PC-9 (cell line): ENCODE data around the gene TIMM13. TPM values are rescaled to one million over a fixed set of nuclear protein-coding genes. Genes with fewer than 3 reads are reported as not detected.
A peak's percentile ranks its signal among the peaks of the same experiment; 100 is the strongest.

Experiments used
- BruUV-seq: library from RNA; stranded (reverse); fragments of 400-500 nt; replicated peaks from 2 replicates; lab custom pipeline; 2021; lab: Mats Ljungman, UMichigan
- CTCF ChIA-PET: fragments of 300-600 bp; sonication (Branson Sonifier 250); formaldehyde crosslinking; loops from one replicate; lab custom pipeline; 2022; ENCODE audit warnings: antibody characterized with exemption; lab: Charles Lee
- POLR2A ChIA-PET: fragments of 300-600 bp; sonication (Branson Sonifier 250); formaldehyde crosslinking; loops from one replicate; lab custom pipeline; 2022; ENCODE audit warnings: antibody characterized with exemption; ENCODE audit not compliant: unreplicated experiment; lab: Charles Lee
- DNase-seq, 2 experiments: peaks; one replicate each; pipeline versions ENCODE4 v3.0.0 to v3.0.0-alpha.2; 2015 to 2022; ENCODE audit warnings: mixed read lengths in 1 of 2
- H2AFZ ChIP-seq: fragments of 200-600 bp; sonication (generic); 2 replicates; pipeline ENCODE4 v1.8.1; 2017; ENCODE audit warnings: antibody characterized with exemption
- H3F3A ChIP-seq: fragments of 200-600 bp; sonication (generic); 2 replicates; pipeline ENCODE4 v1.8.1; 2017; ENCODE audit warnings: antibody characterized with exemption, mild to moderate bottlenecking, low read depth; ENCODE audit not compliant: insufficient read depth
- H3K27ac ChIP-seq: fragments of 200-600 bp; sonication (generic); 2 replicates; pipeline ENCODE4 v1.6.1; 2016; ENCODE audit warnings: mixed run types
- H3K27me3 ChIP-seq: fragments of 200-600 bp; sonication (generic); 2 replicates; pipeline ENCODE4 v1.6.1; 2016; ENCODE audit warnings: low read depth, mixed run types; ENCODE audit not compliant: insufficient read depth
- H3K36me3 ChIP-seq: fragments of 200-600 bp; sonication (generic); 2 replicates; pipeline ENCODE4 v1.6.1; 2016; ENCODE audit warnings: low read depth, mixed run types
- H3K4me1 ChIP-seq: fragments of 200-600 bp; sonication (generic); replicated peaks from 2 replicates; pipeline ENCODE4 v1.6.1; 2016; ENCODE audit warnings: mixed run types; ENCODE audit not compliant: insufficient read depth
- H3K4me2 ChIP-seq: fragments of 200-600 bp; sonication (generic); 2 replicates; pipeline ENCODE4 v1.6.1; 2017; ENCODE audit warnings: mixed run types
- H3K4me3 ChIP-seq: fragments of 200-600 bp; sonication (generic); 2 replicates; pipeline ENCODE4 v1.6.1; 2016; ENCODE audit warnings: mixed run types
- H3K79me2 ChIP-seq: fragments of 200-600 bp; sonication (generic); 2 replicates; pipeline ENCODE4 v1.6.1; 2017; ENCODE audit warnings: low read depth, mixed run types
- H3K9me2 ChIP-seq: fragments of 200-600 bp; sonication (generic); 2 replicates; pipeline ENCODE4 v1.8.1; 2017; ENCODE audit warnings: mild to moderate bottlenecking; ENCODE audit not compliant: insufficient read depth
- H3K9me3 ChIP-seq: fragments of 200-600 bp; sonication (generic); 2 replicates; pipeline ENCODE4 v1.8.1; 2016; ENCODE audit warnings: low read depth; ENCODE audit not compliant: insufficient read depth
- H4K20me1 ChIP-seq: fragments of 200-600 bp; sonication (generic); 2 replicates; pipeline ENCODE4 v1.8.1; 2017; ENCODE audit not compliant: insufficient read depth
- EZH2 ChIP-seq: fragments of 200-600 bp; sonication (generic); IDR thresholded peaks from 2 replicates; pipeline ENCODE4 v1.8.0; 2017; ENCODE audit warnings: antibody characterized with exemption, low read depth
- intact Hi-C: fragments of 100-400 bp; cut with micrococcal nuclease; formaldehyde crosslinking; loops from one replicate; pipeline ENCODE4 v1.10.0; 2022; ENCODE audit not compliant: unreplicated experiment
- total RNA-seq: library from RNA; stranded (reverse); gene quantifications from 2 replicates; pipeline ENCODE4 v1.2.3, GENCODE V29; 2021
- TF ChIP-seq, protein P1 (sequence below): fragments of 200-600 bp; sonication (generic); conservative IDR thresholded peaks from 2 replicates; pipeline ENCODE4 v1.6.1; 2017; ENCODE audit warnings: mixed run types, antibody characterized with exemption, mild to moderate bottlenecking, moderate library complexity

Gene TIMM13
- total RNA-seq, 1 experiment from 2014 or later, result 80.0 TPM

DNA sequence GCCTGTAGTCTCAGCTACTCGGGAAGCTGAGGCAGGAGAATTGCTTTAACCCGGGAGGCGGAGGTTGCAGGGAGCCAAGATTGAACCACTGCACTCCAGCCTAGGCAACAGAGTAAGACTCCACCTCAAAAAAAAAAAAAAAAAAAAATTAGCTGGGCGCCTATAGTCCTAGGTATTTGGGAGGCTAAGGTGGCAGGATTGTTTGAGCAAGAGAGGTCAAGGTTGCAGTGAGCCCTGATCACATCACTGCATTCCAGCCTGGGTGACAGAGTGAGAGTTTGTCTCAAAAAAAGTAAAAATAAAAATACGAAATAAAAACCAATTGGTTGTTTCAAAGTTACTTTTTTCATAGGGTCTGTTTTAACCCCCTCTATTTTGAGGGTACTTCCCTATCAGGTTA lies 30.7 kb upstream of the TIMM13 start:
- peaks cover 32% of the 10 kb centered on the region for H3K79me2 ChIP-seq
- peaks cover 8% of the 10 kb centered on the region for H3F3A ChIP-seq
- H3K27me3 ChIP-seq, result no peaks in the 10 kb centered on the region
- H3K4me2 ChIP-seq, result no peak overlapping the region
- POLR2A ChIA-PET, result interaction anchor here (0.5 kb wide), 1 partner anchor 18 kb away, joined by 6 read pairs; the partner anchor contains the start of gene GADD45B
- H3K27ac ChIP-seq, result no peak overlapping the region
- H3K4me1 ChIP-seq, result no peaks in the 10 kb centered on the region; the same call in 1 of the 2 replicates
- no peaks in the 10 kb centered on the region for H4K20me1 ChIP-seq
- H3K9me3 ChIP-seq, result no peaks in the 10 kb centered on the region
- no TSS peak for BruUV-seq
- intact Hi-C loops, result no loop called here
- CTCF ChIA-PET, result no interaction called here
- no peak overlapping the region for H2AFZ ChIP-seq
- no peak for DNase-seq
- no peaks in the 10 kb centered on the region for H3K9me2 ChIP-seq
- H3K36me3 ChIP-seq, result no peaks in the 10 kb centered on the region
- TF ChIP-seq, protein P1, sequence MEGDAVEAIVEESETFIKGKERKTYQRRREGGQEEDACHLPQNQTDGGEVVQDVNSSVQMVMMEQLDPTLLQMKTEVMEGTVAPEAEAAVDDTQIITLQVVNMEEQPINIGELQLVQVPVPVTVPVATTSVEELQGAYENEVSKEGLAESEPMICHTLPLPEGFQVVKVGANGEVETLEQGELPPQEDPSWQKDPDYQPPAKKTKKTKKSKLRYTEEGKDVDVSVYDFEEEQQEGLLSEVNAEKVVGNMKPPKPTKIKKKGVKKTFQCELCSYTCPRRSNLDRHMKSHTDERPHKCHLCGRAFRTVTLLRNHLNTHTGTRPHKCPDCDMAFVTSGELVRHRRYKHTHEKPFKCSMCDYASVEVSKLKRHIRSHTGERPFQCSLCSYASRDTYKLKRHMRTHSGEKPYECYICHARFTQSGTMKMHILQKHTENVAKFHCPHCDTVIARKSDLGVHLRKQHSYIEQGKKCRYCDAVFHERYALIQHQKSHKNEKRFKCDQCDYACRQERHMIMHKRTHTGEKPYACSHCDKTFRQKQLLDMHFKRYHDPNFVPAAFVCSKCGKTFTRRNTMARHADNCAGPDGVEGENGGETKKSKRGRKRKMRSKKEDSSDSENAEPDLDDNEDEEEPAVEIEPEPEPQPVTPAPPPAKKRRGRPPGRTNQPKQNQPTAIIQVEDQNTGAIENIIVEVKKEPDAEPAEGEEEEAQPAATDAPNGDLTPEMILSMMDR, result no peak
- TF ChIP-seq EZH2, result no peak
- H3K4me3 ChIP-seq, result no peak overlapping the region

DNA sequence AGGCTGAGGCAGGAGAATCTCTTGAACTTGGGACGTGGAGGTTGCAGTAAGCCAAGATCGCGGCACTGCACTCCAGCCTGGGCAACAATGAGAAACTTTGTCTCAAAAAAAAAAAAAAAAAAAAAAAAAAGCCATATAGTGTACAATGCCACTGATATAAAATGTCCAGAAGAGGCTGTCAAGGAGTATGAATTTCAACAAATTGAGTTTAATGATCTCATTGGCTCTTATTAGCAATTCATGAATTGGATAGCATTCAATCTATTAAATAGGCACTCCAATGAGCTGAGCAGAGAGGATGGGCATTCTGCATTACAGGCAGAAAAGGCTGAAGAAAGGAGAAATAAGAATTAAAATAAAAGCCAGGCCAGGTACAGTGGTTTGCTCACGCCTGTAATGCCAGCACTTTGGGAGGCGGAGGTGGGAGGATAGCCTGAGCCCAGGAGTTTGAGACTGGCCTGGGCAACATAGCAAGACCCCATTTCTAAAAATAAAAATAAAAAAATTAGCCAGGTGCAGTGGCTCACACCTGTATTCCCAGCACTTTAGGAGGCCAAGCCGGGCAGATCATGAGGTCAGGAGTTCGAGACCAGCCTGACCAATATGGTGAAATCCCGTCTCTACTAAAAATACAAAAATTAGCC lies 30.1 kb upstream of the TIMM13 start:
- CTCF ChIA-PET, result no interaction called here
- no peak for TF ChIP-seq EZH2
- TF ChIP-seq, protein P1, result no peak

DNA sequence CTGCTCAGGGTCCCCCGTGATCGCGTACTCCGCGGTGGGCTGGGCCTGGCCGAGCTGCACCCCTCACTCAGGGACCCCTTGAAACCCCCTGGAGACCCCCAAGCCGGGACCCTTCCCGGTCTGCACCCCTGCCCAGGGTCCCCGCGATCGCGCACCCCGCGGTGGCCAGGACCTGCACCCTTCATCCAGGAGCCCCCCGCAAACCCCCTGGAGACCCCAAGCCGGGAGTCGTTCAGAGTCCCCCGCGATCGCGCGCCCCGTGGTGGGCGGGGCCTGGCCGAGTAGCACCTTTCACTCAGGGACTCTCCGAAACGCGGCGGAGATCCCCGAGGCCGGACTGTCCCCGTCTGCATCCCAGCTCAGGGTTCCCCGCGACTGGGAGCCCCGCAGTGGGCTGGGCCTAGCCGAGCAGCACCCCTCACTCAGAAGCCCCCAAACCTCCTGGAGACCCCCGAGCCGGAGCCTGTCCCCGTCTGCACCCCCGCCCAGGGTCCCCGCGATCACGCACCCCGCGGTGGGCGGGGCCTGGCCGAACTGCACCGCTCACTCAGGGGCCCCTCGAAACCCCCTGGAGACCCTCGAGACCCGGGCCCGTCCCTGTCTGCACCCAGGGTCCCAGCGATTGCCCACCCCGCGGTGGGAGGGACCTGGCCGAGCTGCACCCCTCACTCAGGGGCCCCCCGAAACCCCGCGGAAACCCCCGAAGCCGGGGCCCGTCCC lies 28.6 kb upstream of the TIMM13 start:
- Histone ChIP-seq H3K4me2 (peak overlapping the region; percentile 80), H4K20me1 (no peaks in the 10 kb centered on the region), H3K79me2 (peaks cover 37% of the 10 kb centered on the region), H3F3A (peaks cover 8% of the 10 kb centered on the region; the same call in 1 of the 2 replicates), H3K4me3 (peak overlapping the region; percentile 72), H3K36me3 (no peaks in the 10 kb centered on the region), H3K27ac (no peak overlapping the region), H3K9me2 (no peaks in the 10 kb centered on the region), H3K9me3 (no peaks in the 10 kb centered on the region), H3K4me1 (no peaks in the 10 kb centered on the region; the same call in 1 of the 2 replicates), H3K27me3 (no peaks in the 10 kb centered on the region), H2AFZ (peak overlapping the region; percentile 69; the same call in 1 of the 2 replicates)
- intact Hi-C loops, result no loop called here
- no TSS peak for BruUV-seq
- ChIA-PET CTCF (interaction anchor here (0.7 kb wide), 1 partner anchor 28 kb away, joined by 3 read pairs; no protein-coding TSS in a partner anchor), POLR2A (interaction anchor here (0.7 kb wide), 1 partner anchor 526 kb away, joined by 7 read pairs; no protein-coding TSS in a partner anchor)
- TF ChIP-seq EZH2, result no peak
- TF ChIP-seq, protein P1, result no peak
- DNase-seq, result no peak

More for the DNA sequence above, 30.1 kb upstream of the TIMM13 start:
- DNase-seq, result no peak
- POLR2A ChIA-PET, result interaction anchor here (0.5 to 0.6 kb wide), 2 partner anchors 18 to 19 kb away, joined by 4 to 6 read pairs; partner anchors contain the start of gene GADD45B
- peak overlapping the region; percentile 67 for H3K4me2 ChIP-seq
- no peaks in the 10 kb centered on the region for H3K36me3 ChIP-seq
- no peaks in the 10 kb centered on the region for H4K20me1 ChIP-seq
- H2AFZ ChIP-seq, result 0 out of 2 replicates have a peak overlapping the region, but pooled peaks have one; percentile 37
- no peaks in the 10 kb centered on the region for H3K9me3 ChIP-seq
- H3K9me2 ChIP-seq, result no peaks in the 10 kb centered on the region
- no peaks in the 10 kb centered on the region; the same call in 1 of the 2 replicates for H3K4me1 ChIP-seq
- intact Hi-C loops, result no loop called here
- no peaks in the 10 kb centered on the region for H3K27me3 ChIP-seq
- H3F3A ChIP-seq, result peaks cover 8% of the 10 kb centered on the region; the same call in 1 of the 2 replicates
- peak overlapping the region; percentile 42; the same call in 1 of the 2 replicates for H3K27ac ChIP-seq
- H3K79me2 ChIP-seq, result peaks cover 32% of the 10 kb centered on the region
- no TSS peak for BruUV-seq
- peak overlapping the region; percentile 48; the same call in 1 of the 2 replicates for H3K4me3 ChIP-seq
